ENCODE results near the gene MCM3.

MCM3 gene

DNA sequence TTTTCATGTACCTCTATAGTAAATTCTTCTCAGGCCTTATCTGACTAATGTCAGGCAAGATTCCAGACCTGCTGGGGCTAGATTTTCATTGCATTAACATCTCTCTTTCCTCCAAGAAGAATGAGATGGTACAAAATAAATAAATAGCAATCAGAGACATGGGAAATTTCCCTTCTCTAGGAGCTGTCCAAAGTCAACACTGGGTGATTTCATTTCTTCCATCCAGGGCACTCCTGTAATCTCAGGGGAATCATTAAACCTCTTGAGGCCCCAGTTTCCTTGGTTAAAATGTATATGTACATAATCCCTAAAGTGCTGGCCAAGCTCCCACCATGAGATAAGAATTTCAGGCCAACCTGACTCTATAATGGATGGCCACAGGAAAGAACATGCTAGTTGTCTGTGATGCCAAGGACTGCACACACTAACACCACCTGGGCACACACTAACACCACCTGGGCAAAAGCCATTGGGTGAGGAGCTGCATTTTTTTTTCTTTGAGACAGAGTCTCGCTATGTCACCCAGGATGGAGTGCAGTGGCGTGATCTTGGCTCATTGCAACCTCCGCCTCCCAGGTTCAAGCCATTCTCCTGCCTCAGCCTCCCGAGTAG, 41.2 kb downstream of the MCM3 start (continued):
- TF ChIP-seq, protein P1, sequence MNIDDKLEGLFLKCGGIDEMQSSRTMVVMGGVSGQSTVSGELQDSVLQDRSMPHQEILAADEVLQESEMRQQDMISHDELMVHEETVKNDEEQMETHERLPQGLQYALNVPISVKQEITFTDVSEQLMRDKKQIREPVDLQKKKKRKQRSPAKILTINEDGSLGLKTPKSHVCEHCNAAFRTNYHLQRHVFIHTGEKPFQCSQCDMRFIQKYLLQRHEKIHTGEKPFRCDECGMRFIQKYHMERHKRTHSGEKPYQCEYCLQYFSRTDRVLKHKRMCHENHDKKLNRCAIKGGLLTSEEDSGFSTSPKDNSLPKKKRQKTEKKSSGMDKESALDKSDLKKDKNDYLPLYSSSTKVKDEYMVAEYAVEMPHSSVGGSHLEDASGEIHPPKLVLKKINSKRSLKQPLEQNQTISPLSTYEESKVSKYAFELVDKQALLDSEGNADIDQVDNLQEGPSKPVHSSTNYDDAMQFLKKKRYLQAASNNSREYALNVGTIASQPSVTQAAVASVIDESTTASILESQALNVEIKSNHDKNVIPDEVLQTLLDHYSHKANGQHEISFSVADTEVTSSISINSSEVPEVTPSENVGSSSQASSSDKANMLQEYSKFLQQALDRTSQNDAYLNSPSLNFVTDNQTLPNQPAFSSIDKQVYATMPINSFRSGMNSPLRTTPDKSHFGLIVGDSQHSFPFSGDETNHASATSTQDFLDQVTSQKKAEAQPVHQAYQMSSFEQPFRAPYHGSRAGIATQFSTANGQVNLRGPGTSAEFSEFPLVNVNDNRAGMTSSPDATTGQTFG (tag by site-specific recombination; IDR thresholded peaks at IDR 0.05; ENCODE audit: borderline replicate concordance) = no peak
- TF ChIP-seq HOXA7 (CRISPR knock-in tag; IDR thresholded peaks at IDR 0.05; ENCODE audit: borderline replicate concordance) (no peak), KLF17 (tag by site-specific recombination; IDR thresholded peaks at IDR 0.05) (peak; percentile 69; the same call in 1 of the 2 replicates), ZNF266 (tag by site-specific recombination; IDR thresholded peaks at IDR 0.05; ENCODE audit: low read depth) (no peak), ZFP3 (tag by site-specific recombination; IDR thresholded peaks at IDR 0.05; ENCODE audit: low read depth) (no peak), ZNF23 (tag by site-specific recombination; IDR thresholded peaks at IDR 0.05; ENCODE audit: borderline replicate concordance) (no peak), SP3 (tag by site-specific recombination; IDR thresholded peaks at IDR 0.05) (peak; percentile 49; the same call in 1 of the 2 replicates), ZBTB8A (tag by site-specific recombination; IDR thresholded peaks at IDR 0.05) (peak; percentile 51), ZNF629 (tag by site-specific recombination; IDR thresholded peaks at IDR 0.05) (peak; percentile 95), ZBTB1 (tag by site-specific recombination; IDR thresholded peaks at IDR 0.05) (peak; percentile 77; the same call in 1 of the 2 replicates), ZNF707 (tag by site-specific recombination; IDR thresholded peaks at IDR 0.05) (no peak), ZNF2 (tag by site-specific recombination; IDR thresholded peaks at IDR 0.05) (peak; percentile 87), PRDM2 (tag by site-specific recombination; IDR thresholded peaks at IDR 0.05; ENCODE audit: borderline replicate concordance) (no peak), IKZF3 (tag by site-specific recombination; IDR thresholded peaks at IDR 0.05) (no peak; the same call in 1 of the 2 replicates), ZNF132 (tag by site-specific recombination; IDR thresholded peaks at IDR 0.05; ENCODE audit: borderline replicate concordance) (no peak), ZNF366 (tag by site-specific recombination; conservative IDR thresholded peaks at IDR 0.05) (peak; percentile 77), SETDB1 (IDR thresholded peaks at IDR 0.05; ENCODE audit: insufficient read length, low read length) (no peak), ZNF341 (tag by site-specific recombination; IDR thresholded peaks at IDR 0.05; ENCODE audit: low read depth) (no peak), ZNF184 (tag by site-specific recombination; IDR thresholded peaks at IDR 0.05) (peak; percentile 94), ZNF610 (tag by site-specific recombination; IDR thresholded peaks at IDR 0.05; ENCODE audit: borderline replicate concordance) (peak; percentile 78; the same call in 1 of the 2 replicates), AEBP2 (tag by site-specific recombination; IDR thresholded peaks at IDR 0.05; ENCODE audit: borderline replicate concordance) (no peak), SP7 (tag by site-specific recombination; IDR thresholded peaks at IDR 0.05) (peak; percentile 95), ZNF510 (tag by site-specific recombination; IDR thresholded peaks at IDR 0.05; ENCODE audit: insufficient replicate concordance) (no peak)
- TF ChIP-seq, protein P2, sequence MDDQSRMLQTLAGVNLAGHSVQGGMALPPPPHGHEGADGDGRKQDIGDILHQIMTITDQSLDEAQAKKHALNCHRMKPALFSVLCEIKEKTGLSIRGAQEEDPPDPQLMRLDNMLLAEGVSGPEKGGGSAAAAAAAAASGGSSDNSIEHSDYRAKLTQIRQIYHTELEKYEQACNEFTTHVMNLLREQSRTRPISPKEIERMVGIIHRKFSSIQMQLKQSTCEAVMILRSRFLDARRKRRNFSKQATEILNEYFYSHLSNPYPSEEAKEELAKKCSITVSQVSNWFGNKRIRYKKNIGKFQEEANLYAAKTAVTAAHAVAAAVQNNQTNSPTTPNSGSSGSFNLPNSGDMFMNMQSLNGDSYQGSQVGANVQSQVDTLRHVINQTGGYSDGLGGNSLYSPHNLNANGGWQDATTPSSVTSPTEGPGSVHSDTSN (CRISPR knock-in tag; IDR thresholded peaks at IDR 0.05) = no peak
- TF ChIP-seq, protein P3, sequence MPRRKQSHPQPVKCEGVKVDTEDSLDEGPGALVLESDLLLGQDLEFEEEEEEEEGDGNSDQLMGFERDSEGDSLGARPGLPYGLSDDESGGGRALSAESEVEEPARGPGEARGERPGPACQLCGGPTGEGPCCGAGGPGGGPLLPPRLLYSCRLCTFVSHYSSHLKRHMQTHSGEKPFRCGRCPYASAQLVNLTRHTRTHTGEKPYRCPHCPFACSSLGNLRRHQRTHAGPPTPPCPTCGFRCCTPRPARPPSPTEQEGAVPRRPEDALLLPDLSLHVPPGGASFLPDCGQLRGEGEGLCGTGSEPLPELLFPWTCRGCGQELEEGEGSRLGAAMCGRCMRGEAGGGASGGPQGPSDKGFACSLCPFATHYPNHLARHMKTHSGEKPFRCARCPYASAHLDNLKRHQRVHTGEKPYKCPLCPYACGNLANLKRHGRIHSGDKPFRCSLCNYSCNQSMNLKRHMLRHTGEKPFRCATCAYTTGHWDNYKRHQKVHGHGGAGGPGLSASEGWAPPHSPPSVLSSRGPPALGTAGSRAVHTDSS (tag by site-specific recombination; IDR thresholded peaks at IDR 0.05) = 0 out of 2 replicates have a peak, but pooled peaks have one; percentile 52
